ENCODE measurements around the gene FBLN5. TPM values are rescaled to one million over a fixed set of nuclear protein-coding genes. Genes with fewer than 3 reads are reported as not detected.

Gene FBLN5
- total RNA-seq = 31.8 TPM
- long read RNA-seq, transcript FBLN5-202 (11 exons, 2,123 nt) = major isoform, 8 of 38 reads
- long read RNA-seq, partial matches to known transcripts = 24 of 38 reads
- long read RNA-seq, other reads (novel, unspliced or antisense) = 5 of 38 reads

GRCh38 chr14:91947475-91948184 lies at the start of gene FBLN5:
TSS of gene FBLN5 (minus strand) at chr14:91947694. CDS start at chr14:91947229, 465 bp downstream.
- intact Hi-C loops (cut with DNase I) = no loop called here
- no peak for DNase-seq (ENCODE audit: low spot score)

- intact Hi-C loops (cut with DNase I) = loop anchor here (10.0 kb wide), 1 partner anchor 342 kb away; no protein-coding TSS in a partner anchor
- DNase-seq (ENCODE audit: low spot score) = no peak
Observed at GRCh38 chr14:91996948-91997371, 49.5 kb upstream of the FBLN5 start.

GRCh38 chr14:91987192-91987591 lies 39.7 kb upstream of the FBLN5 start:
- intact Hi-C loops (cut with DNase I) = no loop called here
- DNase-seq (ENCODE audit: low spot score) = no peak

- no peak for DNase-seq (ENCODE audit: low spot score)
- intact Hi-C loops (cut with DNase I) = no loop called here
Observed at GRCh38 chr14:91985521-91986255, 38.2 kb upstream of the FBLN5 start.

- DNase-seq (ENCODE audit: low spot score) = no peak
- intact Hi-C loops (cut with DNase I) = no loop called here
Observed at GRCh38 chr14:91985008-91985407, 37.5 kb upstream of the FBLN5 start.

- intact Hi-C loops (cut with DNase I) = no loop called here
- DNase-seq (ENCODE audit: low spot score) = no peak
Observed at GRCh38 chr14:91983588-91983987, 36.1 kb upstream of the FBLN5 start.

GRCh38 chr14:91980157-91980556 lies 32.7 kb upstream of the FBLN5 start:
- intact Hi-C loops (cut with DNase I) = no loop called here

GRCh38 chr14:91977884-91978283 lies 30.4 kb upstream of the FBLN5 start:
- intact Hi-C loops (cut with DNase I) = no loop called here
- DNase-seq (ENCODE audit: low spot score) = no peak

More at GRCh38 chr14:91980157-91980556, 32.7 kb upstream of the FBLN5 start:
- DNase-seq (ENCODE audit: low spot score) = no peak

- no peak for DNase-seq (ENCODE audit: low spot score)
- intact Hi-C loops (cut with DNase I) = no loop called here
Observed at GRCh38 chr14:91975763-91976162, 28.3 kb upstream of the FBLN5 start.

- DNase-seq (ENCODE audit: low spot score) = no peak
- intact Hi-C loops (cut with DNase I) = no loop called here
Observed at GRCh38 chr14:91971188-91971778, 23.8 kb upstream of the FBLN5 start.

- intact Hi-C loops (cut with DNase I) = no loop called here
- no peak for DNase-seq (ENCODE audit: low spot score)
Observed at GRCh38 chr14:91968280-91968679, 20.8 kb upstream of the FBLN5 start.

GRCh38 chr14:91964724-91965123 lies 17.2 kb upstream of the FBLN5 start:
- intact Hi-C loops (cut with DNase I) = no loop called here
- no peak for DNase-seq (ENCODE audit: low spot score)

- intact Hi-C loops (cut with DNase I) = no loop called here
- DNase-seq (ENCODE audit: low spot score) = no peak
Observed at GRCh38 chr14:91964011-91964410, 16.5 kb upstream of the FBLN5 start.

GRCh38 chr14:91963465-91963864 lies 16.0 kb upstream of the FBLN5 start:
- no peak for DNase-seq (ENCODE audit: low spot score)
- intact Hi-C loops (cut with DNase I) = no loop called here

GRCh38 chr14:91961297-91962220 lies 14.1 kb upstream of the FBLN5 start:
- DNase-seq (ENCODE audit: low spot score) = no peak
- intact Hi-C loops (cut with DNase I) = no loop called here

GRCh38 chr14:91957876-91958313 lies 10.4 kb upstream of the FBLN5 start:
- intact Hi-C loops (cut with DNase I) = no loop called here
- no peak for DNase-seq (ENCODE audit: low spot score)

- no peak for DNase-seq (ENCODE audit: low spot score)
- intact Hi-C loops (cut with DNase I) = no loop called here
Observed at GRCh38 chr14:91956616-91957015, 9.1 kb upstream of the FBLN5 start.

- intact Hi-C loops (cut with DNase I) = no loop called here
- DNase-seq (ENCODE audit: low spot score) = no peak
Observed at GRCh38 chr14:91955168-91955567, 7.7 kb upstream of the FBLN5 start.

All from cardiac septum (tissue), 1 donor.